GM23338 (cell line): ENCODE results near the gene DLL4.

Source experiments
- CREB1 ChIP-seq: fragments of 250-450 bp; sonication (Bioruptor Pico); IDR thresholded peaks from 2 replicates; pipeline ENCODE4 v1.5.0; 2020; ENCODE audit warnings: low read depth, mild to moderate bottlenecking, moderate library complexity
- EZH2 ChIP-seq: fragments of 200-600 bp; sonication (generic); IDR thresholded peaks from one replicate; pipeline ENCODE4 v1.8.0; 2017; ENCODE audit warnings: antibody characterized with exemption, mild to moderate bottlenecking, low read depth; ENCODE audit not compliant: unreplicated experiment
- JUNB ChIP-seq: IDR thresholded peaks from one replicate; pipeline ENCODE4 v1.6.1; 2016; ENCODE audit warnings: antibody characterized with exemption; ENCODE audit not compliant: unreplicated experiment
- NANOG ChIP-seq: IDR thresholded peaks from 2 replicates; pipeline ENCODE4 v1.6.1; 2016; ENCODE audit warnings: antibody characterized with exemption, borderline replicate concordance
- POLR2AphosphoS5 ChIP-seq: IDR thresholded peaks from 2 replicates; pipeline ENCODE4 v1.6.1; 2016; ENCODE audit warnings: antibody characterized with exemption, low read depth
- TF ChIP-seq, protein P1 (sequence below), 2 experiments: fragments of 200-600 bp in 1 of 2; sonication (generic) in 1 of 2; conservative IDR thresholded peaks; 2 replicates each; pipeline versions ENCODE4 v1.5.1 to v1.6.1; 2016 to 2017; ENCODE audit warnings: antibody characterized with exemption in 2 of 2, low read depth in 2 of 2, mild to moderate bottlenecking in 2 of 2, moderate library complexity in 1 of 2
- TF ChIP-seq, protein P2 (sequence below): IDR thresholded peaks from one replicate; pipeline ENCODE4 v1.6.1; 2018; ENCODE audit warnings: antibody characterized with exemption; ENCODE audit not compliant: unreplicated experiment

DNA sequence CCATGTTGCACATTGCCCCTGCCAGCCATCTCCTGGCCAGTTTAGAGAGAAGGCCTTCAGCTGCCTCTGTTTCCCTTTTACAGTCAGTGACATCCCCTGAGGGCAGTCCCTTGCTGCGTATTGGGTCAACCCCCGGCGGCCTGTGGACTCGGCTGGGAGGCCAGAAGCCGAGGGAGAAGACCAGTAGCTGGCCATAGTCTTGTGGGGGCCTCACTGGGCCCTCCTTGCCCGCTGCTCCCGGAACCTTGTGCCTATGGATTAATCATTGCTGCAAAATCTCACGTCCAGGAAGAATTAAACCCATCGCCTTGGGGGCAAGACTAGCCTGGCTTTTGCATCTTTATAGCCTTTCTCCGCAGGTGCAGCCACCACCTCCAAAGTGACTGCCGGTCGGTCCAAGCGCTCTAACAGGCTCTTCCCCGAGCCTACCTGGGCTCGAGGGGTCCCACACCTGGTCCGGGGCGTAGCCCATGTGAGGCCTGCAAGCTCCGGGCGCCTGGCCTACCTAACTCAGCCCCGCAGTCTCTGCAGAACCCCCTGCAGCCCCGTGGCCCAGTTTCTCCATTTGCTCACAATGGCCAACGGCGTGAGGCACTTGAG is 23.3 kb downstream of the DLL4 start:
- TF ChIP-seq, protein P1, sequence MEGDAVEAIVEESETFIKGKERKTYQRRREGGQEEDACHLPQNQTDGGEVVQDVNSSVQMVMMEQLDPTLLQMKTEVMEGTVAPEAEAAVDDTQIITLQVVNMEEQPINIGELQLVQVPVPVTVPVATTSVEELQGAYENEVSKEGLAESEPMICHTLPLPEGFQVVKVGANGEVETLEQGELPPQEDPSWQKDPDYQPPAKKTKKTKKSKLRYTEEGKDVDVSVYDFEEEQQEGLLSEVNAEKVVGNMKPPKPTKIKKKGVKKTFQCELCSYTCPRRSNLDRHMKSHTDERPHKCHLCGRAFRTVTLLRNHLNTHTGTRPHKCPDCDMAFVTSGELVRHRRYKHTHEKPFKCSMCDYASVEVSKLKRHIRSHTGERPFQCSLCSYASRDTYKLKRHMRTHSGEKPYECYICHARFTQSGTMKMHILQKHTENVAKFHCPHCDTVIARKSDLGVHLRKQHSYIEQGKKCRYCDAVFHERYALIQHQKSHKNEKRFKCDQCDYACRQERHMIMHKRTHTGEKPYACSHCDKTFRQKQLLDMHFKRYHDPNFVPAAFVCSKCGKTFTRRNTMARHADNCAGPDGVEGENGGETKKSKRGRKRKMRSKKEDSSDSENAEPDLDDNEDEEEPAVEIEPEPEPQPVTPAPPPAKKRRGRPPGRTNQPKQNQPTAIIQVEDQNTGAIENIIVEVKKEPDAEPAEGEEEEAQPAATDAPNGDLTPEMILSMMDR (conservative IDR thresholded peaks at IDR 0.05; ENCODE audit: low read depth in 2 of 2), result no peak
- TF ChIP-seq, protein P2, sequence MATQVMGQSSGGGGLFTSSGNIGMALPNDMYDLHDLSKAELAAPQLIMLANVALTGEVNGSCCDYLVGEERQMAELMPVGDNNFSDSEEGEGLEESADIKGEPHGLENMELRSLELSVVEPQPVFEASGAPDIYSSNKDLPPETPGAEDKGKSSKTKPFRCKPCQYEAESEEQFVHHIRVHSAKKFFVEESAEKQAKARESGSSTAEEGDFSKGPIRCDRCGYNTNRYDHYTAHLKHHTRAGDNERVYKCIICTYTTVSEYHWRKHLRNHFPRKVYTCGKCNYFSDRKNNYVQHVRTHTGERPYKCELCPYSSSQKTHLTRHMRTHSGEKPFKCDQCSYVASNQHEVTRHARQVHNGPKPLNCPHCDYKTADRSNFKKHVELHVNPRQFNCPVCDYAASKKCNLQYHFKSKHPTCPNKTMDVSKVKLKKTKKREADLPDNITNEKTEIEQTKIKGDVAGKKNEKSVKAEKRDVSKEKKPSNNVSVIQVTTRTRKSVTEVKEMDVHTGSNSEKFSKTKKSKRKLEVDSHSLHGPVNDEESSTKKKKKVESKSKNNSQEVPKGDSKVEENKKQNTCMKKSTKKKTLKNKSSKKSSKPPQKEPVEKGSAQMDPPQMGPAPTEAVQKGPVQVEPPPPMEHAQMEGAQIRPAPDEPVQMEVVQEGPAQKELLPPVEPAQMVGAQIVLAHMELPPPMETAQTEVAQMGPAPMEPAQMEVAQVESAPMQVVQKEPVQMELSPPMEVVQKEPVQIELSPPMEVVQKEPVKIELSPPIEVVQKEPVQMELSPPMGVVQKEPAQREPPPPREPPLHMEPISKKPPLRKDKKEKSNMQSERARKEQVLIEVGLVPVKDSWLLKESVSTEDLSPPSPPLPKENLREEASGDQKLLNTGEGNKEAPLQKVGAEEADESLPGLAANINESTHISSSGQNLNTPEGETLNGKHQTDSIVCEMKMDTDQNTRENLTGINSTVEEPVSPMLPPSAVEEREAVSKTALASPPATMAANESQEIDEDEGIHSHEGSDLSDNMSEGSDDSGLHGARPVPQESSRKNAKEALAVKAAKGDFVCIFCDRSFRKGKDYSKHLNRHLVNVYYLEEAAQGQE, result no peak
- TF ChIP-seq POLR2AphosphoS5 (no peak; the same call in 1 of the 2 replicates), EZH2 (no peak), CREB1 (CRISPR knock-in tag) (no peak), NANOG (no peak), JUNB (no peak)
